ENCODE results near the gene CEP57L1. TPM values are rescaled to one million over a fixed set of nuclear protein-coding genes. Genes with fewer than 3 reads are reported as not detected.
"Not testable (repeated sequence)": the region's sequence is repeated elsewhere in the genome, so short reads cannot be mapped to it uniquely, and the experiment has no call there.

The CEP57L1 gene
- total RNA-seq, 2 donors from 2014 or later, result 20.0 to 29.6 TPM

DNA sequence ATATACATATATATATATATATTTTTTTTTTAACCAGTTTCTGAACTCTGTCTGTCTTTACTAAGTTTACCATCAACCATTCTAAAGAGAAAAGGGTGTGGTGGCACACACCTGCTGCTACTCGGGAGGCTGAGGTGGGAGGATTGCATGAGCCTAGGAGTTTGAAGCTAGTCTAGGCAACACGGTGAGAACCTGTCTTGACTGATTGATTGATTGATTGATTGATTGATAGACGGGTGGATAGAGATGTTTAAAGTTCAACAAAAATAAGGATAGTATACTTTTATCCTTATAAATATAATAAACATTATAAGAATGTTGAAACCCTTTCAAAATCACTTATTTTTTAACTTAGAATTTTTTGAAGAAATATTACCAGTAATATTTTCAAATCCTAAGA lies 30.2 kb downstream of the CEP57L1 start:
- ATAC-seq, result no peak
- DNase-seq (ENCODE audit: low spot score in 2 of 2), result no peak
- Mint-ChIP-seq H3K9me3 (no peaks in the 10 kb centered on the region), H3K36me3 (no peaks in the 10 kb centered on the region), H3K27ac (no peak overlapping the region)

DNA sequence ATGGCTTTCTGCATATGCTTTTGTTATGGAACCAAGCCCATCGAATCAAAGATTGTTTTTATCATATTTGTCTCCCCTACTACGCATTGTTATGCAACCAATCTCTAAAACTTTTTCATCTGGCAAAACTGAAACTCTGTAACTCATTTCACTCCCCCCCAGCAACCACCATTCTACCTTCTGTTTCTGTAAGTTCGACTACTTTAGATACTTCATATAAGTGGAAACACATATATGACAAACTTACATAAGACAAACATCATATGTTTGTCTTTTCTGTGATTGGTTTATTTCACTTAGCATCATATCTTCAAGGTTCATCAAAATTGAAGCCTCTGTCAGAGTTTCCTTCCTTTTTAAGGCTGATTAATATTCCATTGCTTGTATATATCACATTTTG lies 34.8 kb downstream of the CEP57L1 start:
- DNase-seq (ENCODE audit: low spot score in 2 of 2), result no peak
- ATAC-seq, result peak in 1 of 2 donors; percentile 69
- Mint-ChIP-seq H3K36me3 (peaks cover 9 to 10% of the 10 kb centered on the region in 2 donors), H3K9me3 (no peaks in the 10 kb centered on the region), H3K27ac (no peak overlapping the region)

DNA sequence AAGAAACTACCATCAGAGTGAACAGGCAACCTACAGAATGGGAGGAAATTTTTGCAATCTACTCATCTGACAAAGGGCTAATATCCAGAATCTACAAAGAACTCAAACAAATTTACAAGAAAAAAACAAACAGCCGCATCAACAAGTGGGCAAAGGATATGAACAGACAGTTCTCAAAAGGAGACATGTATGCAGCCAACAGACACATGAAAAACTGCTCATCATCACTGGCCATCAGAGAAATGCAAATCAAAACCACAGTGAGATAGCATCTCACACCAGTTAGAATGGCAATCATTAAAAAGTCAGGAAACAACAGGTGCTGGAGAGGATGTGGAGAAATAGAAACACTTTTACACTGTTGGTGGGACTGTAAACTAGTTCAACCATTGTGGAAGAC lies 40.3 kb downstream of the CEP57L1 start:
- ATAC-seq; H3K27ac Mint-ChIP-seq; DNase-seq (ENCODE audit: low spot score in 2 of 2); H3K9me3 Mint-ChIP-seq: not testable (repeated sequence)
- peaks cover 10 to 13% of the 10 kb centered on the region in 2 donors for H3K36me3 Mint-ChIP-seq

DNA sequence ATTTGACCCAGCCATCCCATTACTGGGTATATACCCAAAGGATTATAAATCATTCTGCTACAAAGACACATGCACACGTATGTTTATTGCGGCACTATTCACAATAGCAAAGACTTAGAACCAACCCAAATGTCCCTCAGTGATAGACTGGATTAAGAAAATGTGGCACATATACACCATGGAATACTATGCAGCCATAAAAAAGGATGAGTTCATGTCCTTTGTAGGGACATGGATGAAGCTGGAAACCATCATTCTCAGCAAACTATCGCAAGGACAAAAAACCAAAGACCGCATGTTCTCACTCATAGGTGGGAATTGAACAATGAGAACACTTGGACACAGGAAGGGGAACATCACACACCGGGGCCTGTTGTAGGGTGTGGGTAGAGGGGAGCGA lies 40.7 kb downstream of the CEP57L1 start:
- not testable (repeated sequence) for ATAC-seq; DNase-seq (ENCODE audit: low spot score in 2 of 2); H3K27ac Mint-ChIP-seq; H3K9me3 Mint-ChIP-seq
- H3K36me3 Mint-ChIP-seq, result peaks cover 10 to 13% of the 10 kb centered on the region in 2 donors

DNA sequence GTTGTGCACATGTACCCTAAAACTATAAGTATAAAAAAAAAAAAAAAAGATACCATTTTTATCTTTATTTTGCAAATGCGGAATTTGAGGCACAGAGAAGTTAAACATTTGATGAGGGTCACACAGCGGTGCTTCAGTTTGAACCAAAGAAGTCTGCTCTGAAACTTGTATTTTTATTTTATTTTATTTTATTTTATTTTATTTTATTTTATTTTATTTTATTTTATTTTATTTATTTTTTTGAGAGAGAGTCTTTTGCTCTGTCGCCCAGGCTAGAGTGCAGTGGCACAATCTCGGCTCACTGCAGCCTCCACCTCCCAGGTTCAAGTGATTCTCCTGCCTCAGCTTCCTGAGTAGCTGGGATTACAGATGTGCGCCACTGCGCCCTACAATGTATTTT lies 41.2 kb downstream of the CEP57L1 start:
- H3K9me3 Mint-ChIP-seq; H3K27ac Mint-ChIP-seq; DNase-seq (ENCODE audit: low spot score in 2 of 2); ATAC-seq: not testable (repeated sequence)
- H3K36me3 Mint-ChIP-seq, result peaks cover 10 to 13% of the 10 kb centered on the region in 2 donors

DNA sequence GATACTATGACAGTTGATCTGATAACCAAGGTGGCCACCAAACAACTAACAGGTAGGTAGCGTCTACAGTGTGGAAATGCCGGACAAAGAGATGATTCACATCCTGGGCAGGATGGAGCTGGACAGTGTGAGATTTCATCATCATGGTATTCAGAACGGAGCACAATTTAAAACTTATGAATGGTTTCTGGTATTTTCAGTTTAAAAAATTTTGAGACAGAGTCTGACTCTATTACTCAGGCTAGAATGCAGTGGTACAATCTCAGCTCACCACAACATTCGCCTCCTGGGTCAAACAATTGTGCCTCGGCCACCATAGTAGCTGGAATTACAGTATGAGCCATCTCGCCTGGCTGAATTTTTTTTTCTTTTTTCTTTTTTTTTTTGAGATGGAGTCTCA lies 43.8 kb downstream of the CEP57L1 start:
- DNase-seq (ENCODE audit: low spot score in 2 of 2) (no peak), ATAC-seq (no peak)
- peak overlapping the region in 1 of 2 donors; percentile 37 for H3K27ac Mint-ChIP-seq
- H3K9me3 Mint-ChIP-seq, result no peaks in the 10 kb centered on the region
- peaks cover under 1 to 4% of the 10 kb centered on the region in 2 donors for H3K36me3 Mint-ChIP-seq

DNA sequence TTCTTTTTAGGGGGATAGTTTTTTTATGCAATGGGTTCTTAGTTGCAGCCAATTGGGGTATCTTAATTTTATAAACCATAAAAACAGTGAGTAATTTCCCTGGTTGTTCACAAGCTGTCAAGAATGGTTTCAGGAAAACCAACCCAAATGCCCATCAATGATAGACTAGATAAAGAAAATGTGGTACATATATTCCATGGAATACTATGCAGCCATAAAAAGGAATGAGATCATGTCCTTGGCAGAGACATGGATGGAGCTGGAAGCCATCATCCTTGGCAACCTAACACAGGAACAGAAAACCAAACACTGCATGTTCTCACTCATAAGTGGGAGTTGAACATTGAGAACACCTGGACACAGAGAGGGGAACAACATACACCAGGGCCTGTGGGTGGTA lies 46.8 kb downstream of the CEP57L1 start:
- not testable (repeated sequence) for H3K36me3 Mint-ChIP-seq; DNase-seq (ENCODE audit: low spot score in 2 of 2); H3K27ac Mint-ChIP-seq; ATAC-seq; H3K9me3 Mint-ChIP-seq

- no peaks in the 10 kb centered on the region for H3K9me3 Mint-ChIP-seq
- no peak for ATAC-seq
- H3K27ac Mint-ChIP-seq, result no peak overlapping the region
- peaks cover 0 to 4% of the 10 kb centered on the region in 2 donors for H3K36me3 Mint-ChIP-seq
- no peak for DNase-seq (ENCODE audit: low spot score in 2 of 2)
Observed at GRCh38 chr6:109143191-109143590, 47.9 kb downstream of the CEP57L1 start.

DNA sequence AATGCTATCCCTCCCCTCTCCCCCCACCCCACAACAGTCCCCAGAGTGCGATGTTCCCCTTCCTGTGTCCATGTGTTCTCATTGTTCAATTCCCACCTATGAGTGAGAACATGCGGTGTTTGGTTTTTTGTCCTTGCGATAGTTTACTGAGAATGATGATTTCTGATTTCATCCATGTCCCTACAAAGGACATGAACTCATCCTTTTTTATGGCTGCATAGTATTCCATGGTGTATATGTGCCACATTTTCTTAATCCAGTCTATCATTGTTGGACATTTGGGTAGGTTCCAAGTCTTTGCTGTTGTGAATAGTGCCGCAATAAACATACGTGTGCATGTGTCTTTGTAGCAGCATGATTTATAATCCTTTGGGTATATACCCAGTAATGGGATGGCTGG lies 52.9 kb downstream of the CEP57L1 start:
- DNase-seq (ENCODE audit: low spot score in 2 of 2); ATAC-seq; H3K36me3 Mint-ChIP-seq; H3K9me3 Mint-ChIP-seq; H3K27ac Mint-ChIP-seq: not testable (repeated sequence)

DNA sequence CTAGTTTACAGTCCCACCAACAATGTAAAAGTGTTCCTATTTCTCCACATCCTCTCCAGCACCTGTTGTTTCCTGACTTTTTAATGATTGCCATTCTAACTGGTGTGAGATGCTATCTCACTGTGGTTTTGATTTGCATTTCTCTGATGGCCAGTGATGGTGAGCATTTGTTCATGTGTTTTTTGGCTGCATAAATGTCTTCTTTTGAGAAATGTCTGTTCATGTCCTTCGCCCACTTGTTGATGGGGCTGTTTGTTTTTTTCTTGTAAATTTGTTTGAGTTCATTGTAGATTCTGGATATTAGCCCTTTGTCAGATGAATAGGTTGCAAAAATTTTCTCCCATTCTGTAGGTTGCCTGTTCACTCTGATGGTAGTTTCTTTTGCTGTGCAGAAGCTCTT lies 53.4 kb downstream of the CEP57L1 start:
- H3K36me3 Mint-ChIP-seq; H3K9me3 Mint-ChIP-seq; H3K27ac Mint-ChIP-seq; ATAC-seq; DNase-seq (ENCODE audit: low spot score in 2 of 2): not testable (repeated sequence)

GRCh38 chr6:109153752-109154151 lies 58.4 kb downstream of the CEP57L1 start:
- ATAC-seq (no peak), DNase-seq (ENCODE audit: low spot score in 2 of 2) (no peak)
- peaks cover 0 to 3% of the 10 kb centered on the region in 2 donors for H3K9me3 Mint-ChIP-seq
- no peaks in the 10 kb centered on the region for H3K36me3 Mint-ChIP-seq
- no peak overlapping the region for H3K27ac Mint-ChIP-seq

DNA sequence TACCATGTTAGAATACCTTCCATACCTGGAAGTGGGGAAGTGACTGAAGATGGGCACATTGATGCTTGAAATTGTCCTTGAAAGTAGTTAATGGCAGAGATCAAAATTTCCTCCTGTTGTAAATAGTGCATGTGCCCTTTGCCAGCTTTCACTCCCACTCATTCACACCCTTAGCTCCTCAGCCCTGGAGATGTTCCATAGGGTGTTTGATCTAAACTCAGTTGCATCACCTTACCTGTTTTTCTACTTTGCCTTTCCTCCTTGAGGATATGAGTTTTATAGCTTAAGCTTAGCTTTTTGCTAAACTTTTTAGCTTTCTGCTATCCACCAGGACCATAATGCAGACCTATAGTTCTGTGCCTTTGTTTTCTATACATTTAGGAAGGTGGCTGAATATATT lies 69.0 kb downstream of the CEP57L1 start:
- no peaks in the 10 kb centered on the region for H3K36me3 Mint-ChIP-seq
- no peak for ATAC-seq
- DNase-seq (ENCODE audit: low spot score in 2 of 2), result no peak
- H3K27ac Mint-ChIP-seq, result no peak overlapping the region
- H3K9me3 Mint-ChIP-seq, result no peaks in the 10 kb centered on the region

DNA sequence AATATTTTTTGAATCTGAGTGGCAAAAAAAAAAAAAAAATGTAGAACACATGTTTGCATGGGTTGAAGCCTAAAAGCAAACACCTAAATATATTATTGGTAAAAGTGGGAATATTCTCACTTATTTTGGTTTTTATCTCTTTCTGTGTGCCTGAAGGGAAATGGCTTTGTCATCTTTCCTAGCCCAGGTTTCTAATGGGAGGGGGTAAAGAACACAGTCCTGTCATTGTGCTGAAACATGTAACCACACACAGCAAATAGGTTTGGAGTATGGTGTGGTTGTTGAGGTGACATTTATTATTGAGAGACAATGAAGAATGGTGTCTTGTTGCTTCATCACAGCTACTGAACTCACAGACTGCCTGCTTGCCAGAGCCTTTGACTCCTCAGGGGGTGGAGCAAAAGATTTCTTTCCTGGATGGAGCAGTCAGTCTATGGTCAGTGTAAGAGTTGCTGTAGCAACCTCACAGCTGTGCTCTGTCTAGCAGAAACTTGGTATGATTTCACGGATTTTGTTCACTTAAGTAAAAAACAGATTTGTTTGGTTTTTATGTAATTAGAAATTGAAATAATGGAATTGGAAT lies 70.2 kb downstream of the CEP57L1 start:
- H3K36me3 Mint-ChIP-seq, result no peaks in the 10 kb centered on the region
- no peak overlapping the region for H3K27ac Mint-ChIP-seq
- ATAC-seq (no peak), DNase-seq (ENCODE audit: low spot score in 2 of 2) (no peak)
- H3K9me3 Mint-ChIP-seq, result no peaks in the 10 kb centered on the region

GRCh38 chr6:109166673-109167072 lies 71.4 kb downstream of the CEP57L1 start:
- DNase-seq (ENCODE audit: low spot score in 2 of 2) (no peak), ATAC-seq (no peak)
- no peak overlapping the region for H3K27ac Mint-ChIP-seq
- H3K9me3 Mint-ChIP-seq, result no peaks in the 10 kb centered on the region
- no peaks in the 10 kb centered on the region for H3K36me3 Mint-ChIP-seq

- peak overlapping the region in 1 of 2 donors; percentile 50 for H3K27ac Mint-ChIP-seq
- ATAC-seq (no peak), DNase-seq (ENCODE audit: low spot score in 2 of 2) (no peak)
- no peaks in the 10 kb centered on the region for H3K9me3 Mint-ChIP-seq
- H3K36me3 Mint-ChIP-seq, result no peaks in the 10 kb centered on the region
Observed at GRCh38 chr6:109167562-109167961, 72.3 kb downstream of the CEP57L1 start.

- Mint-ChIP-seq H3K36me3 (peaks cover 0 to 5% of the 10 kb centered on the region in 2 donors), H3K27ac (no peak overlapping the region), H3K9me3 (no peaks in the 10 kb centered on the region)
- ATAC-seq, result no peak
- no peak for DNase-seq (ENCODE audit: low spot score in 2 of 2)
Observed at GRCh38 chr6:109170333-109170732, 75.0 kb downstream of the CEP57L1 start.

DNA sequence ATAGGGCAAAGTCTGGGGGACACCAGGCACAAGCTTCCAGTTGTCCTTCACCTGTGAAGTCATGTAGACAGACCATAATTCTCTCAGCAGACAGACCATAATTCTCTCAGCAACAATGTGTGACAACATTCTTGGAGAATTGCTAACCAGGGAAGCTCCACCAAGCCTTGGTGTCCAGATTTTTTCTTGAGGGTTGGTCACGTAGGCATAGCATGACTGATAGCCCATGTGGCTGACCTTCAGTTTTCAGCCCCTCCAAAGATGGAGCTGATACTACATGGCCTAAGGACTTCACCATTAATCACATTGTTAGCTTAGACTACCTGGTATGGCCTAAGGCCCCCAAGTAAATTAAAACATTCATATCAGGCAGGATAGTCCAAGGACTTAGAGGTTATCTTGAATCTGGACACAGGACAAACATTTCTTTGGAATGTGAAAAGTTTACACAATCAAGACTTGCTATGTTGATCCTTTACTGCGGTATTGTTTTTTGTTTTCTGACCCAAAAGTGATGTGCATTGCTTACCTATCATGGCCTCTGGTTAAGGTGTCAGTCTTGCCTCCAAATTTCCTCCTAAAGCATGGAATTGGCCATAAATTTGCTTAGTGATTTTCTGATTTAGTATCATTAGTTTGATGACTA lies 76.9 kb downstream of the CEP57L1 start:
- Mint-ChIP-seq H3K36me3 (peaks cover 0 to 5% of the 10 kb centered on the region in 2 donors), H3K9me3 (peaks cover 0 to 3% of the 10 kb centered on the region in 2 donors), H3K27ac (no peak overlapping the region)
- no peak for DNase-seq (ENCODE audit: low spot score in 2 of 2)
- no peak for ATAC-seq

DNA sequence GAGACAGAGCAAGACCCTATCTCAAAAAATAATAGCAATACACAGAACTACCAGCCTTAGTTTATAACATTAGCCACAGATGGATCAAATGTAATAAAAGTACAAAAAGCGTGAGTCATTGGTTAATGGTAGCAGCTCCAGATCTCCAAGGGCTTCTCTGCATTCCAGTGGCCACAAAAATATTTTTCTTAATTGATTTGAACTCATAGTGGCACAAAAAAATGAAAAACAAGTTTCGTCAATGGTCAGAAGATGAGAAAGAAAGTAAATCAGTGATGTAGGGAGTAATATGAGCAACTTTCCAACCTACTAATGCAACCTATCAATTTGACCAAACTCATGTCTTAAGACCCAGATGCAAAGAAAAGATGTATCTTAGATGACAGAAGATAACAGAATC lies 79.6 kb downstream of the CEP57L1 start:
- peaks cover 0 to 3% of the 10 kb centered on the region in 2 donors for H3K9me3 Mint-ChIP-seq
- DNase-seq (ENCODE audit: low spot score in 2 of 2), result no peak
- H3K36me3 Mint-ChIP-seq, result peaks cover 0 to 5% of the 10 kb centered on the region in 2 donors
- no peak for ATAC-seq
- H3K27ac Mint-ChIP-seq, result no peak overlapping the region
